Erythroblast (primary cell): ENCODE data around the gene PIAS4.

ENCODE experiments used
- GATA1 ChIP-seq: IDR thresholded peaks from 2 replicates; pipeline ENCODE4 v1.6.1; 2011; ENCODE audit warnings: low read depth, mild to moderate bottlenecking, control low read depth, low read length, moderate library complexity
- POLR2A ChIP-seq: IDR thresholded peaks from 2 replicates; pipeline ENCODE4 v1.6.1; 2011; ENCODE audit warnings: mild to moderate bottlenecking, low read length

GRCh38 chr19:3980353-3981251 is 26.9 kb upstream of the PIAS4 start:
- TF ChIP-seq POLR2A (no peak), GATA1 (no peak)
